Head of caudate nucleus (tissue), 42 donors: ENCODE data around the gene GPC6.

ENCODE experiments used
- DNase-seq, 42 donors: peaks; one replicate each; pipeline versions ENCODE4 v3.0.0 to v3.0.0-alpha.2; 2020 to 2021; ENCODE audit warnings: mixed read lengths in 7 of 42
- intact Hi-C: fragments of 100-400 bp; cut with DNase I; formaldehyde crosslinking; loops from one replicate; pipeline ENCODE4 v1.15.0; 2022

Gene GPC6

DNA sequence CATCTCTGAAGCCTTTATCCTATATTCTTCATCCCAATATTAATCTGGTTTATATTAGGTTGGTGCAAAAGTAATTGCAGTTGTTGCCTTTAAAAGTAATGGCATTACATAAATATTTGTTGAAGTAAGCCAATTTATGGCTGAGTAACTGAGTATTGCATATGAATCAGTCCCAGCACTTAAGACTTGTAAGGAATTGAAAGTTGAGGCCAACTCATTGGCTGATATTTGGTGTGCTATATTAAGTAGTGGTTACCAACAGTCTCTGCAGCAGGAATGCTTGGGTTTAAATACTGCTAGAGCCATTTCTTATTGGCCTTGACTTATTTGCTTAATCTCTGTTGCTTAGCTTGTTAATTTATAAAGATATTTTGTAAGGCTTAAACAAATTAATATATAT is 460.7 kb downstream of the GPC6 start:
- intact Hi-C loops: no loop called here
- no peak for DNase-seq

DNA sequence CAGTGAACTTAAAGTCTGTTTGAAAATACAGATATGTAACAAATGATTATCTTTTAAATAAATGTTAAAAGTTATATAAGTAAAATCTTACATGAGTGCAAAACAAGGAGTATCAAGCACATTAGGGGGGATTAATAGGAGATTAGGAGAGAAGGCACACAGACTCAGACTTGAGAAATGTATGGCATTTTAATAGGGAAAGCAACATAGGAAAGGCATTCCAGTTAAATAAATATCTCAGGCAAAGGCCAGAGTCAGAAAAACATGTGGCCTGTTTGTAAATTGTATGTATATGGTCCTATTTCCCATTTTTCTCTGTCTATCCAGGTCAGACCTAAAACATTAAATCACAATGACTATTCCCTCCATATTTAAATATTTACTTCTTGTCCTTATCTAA is 462.7 kb downstream of the GPC6 start:
- DNase-seq: no peak
- intact Hi-C loops: no loop called here

GRCh38 chr13:93690139-93690538 is 463.5 kb downstream of the GPC6 start:
- no peak for DNase-seq
- intact Hi-C loops: no loop called here

GRCh38 chr13:93698016-93698613 is 471.5 kb downstream of the GPC6 start:
- intact Hi-C loops: no loop called here

GRCh38 chr13:93700115-93700514 is 473.5 kb downstream of the GPC6 start:
- no peak for DNase-seq
- intact Hi-C loops: no loop called here

More at GRCh38 chr13:93698016-93698613, 471.5 kb downstream of the GPC6 start:
- DNase-seq: no peak

- intact Hi-C loops: no loop called here
- DNase-seq: no peak
Measured at GRCh38 chr13:93708308-93709075, 481.9 kb downstream of the GPC6 start.

DNA sequence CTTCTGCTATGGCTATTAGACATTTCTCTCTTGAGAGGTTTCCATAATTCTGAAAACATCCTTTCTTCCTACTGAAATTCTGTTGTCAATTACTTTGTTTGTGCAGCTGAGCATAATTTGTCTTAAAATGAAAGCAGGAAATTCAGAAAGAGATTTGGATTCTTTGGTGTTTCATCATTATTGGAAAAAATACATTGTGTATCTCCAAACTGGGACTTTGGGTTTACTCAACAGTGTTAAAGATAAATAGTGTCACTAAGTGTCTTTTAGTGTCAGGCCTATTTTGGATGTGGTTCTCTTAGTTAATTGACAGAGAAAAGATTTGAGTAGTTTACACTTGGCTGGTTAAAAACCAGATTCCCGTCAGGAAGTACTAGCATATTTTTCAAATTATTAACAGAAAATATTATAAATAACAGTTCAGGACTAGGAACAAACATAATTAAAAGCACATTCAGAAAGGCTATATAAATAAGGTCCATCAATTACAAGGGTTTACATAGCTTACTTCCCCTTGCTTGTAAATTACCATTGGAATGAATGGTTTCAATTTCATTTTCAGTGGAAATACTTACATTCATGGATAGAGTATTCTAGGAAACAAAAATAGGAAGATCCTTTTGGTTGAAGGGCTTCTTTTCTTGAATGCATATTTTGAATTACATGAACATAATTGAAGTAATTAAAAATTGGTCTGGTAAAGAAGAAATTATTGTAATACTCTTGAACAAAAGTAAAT is 483.1 kb downstream of the GPC6 start:
- DNase-seq: no peak
- intact Hi-C loops: no loop called here

- DNase-seq: no peak
- intact Hi-C loops: no loop called here
Measured at GRCh38 chr13:93714171-93714570, 487.6 kb downstream of the GPC6 start.

DNA sequence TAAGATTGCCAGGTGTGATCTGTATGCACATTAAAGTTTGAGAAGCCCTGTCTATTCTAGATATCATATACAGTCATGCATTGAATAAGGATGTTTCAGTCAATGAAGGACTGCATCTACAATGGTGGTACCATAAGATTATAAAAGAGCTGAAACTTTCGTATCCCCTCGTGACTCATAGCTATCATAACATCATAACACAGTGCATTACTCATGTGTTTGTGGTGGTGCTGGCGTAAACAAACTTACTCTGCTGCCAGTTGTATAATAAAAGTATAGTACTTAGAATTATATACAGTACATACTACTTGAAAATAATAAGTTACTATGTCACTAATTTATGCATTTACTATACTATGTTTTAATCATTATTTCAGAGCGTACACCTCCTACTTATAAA is 489.3 kb downstream of the GPC6 start:
- DNase-seq: no peak
- intact Hi-C loops: no loop called here

DNA sequence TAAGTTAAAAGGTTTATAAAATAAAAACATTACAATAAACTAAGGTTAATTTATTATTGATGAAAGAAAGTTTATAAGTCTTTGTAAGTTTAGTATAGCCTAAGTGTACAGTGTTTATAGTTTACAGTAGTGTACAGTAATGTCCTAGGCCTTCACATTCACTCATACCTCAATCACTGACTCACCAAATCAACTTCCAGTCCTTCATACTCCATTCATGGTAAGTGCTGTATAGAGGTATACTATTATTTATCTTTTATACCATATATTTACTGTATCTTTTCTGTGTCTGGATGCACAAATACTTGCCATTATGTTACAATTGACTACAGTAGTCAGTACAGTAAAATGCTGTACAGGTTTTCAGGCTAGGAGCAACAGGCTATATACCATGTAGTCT is 490.0 kb downstream of the GPC6 start:
- intact Hi-C loops: no loop called here
- DNase-seq: no peak

- intact Hi-C loops: no loop called here
- no peak for DNase-seq
Measured at GRCh38 chr13:93721483-93721882, 494.9 kb downstream of the GPC6 start.

GRCh38 chr13:93723316-93723715 is 496.7 kb downstream of the GPC6 start:
- intact Hi-C loops: no loop called here
- no peak for DNase-seq

- DNase-seq: no peak
- intact Hi-C loops: no loop called here
Measured at GRCh38 chr13:93724187-93724586, 497.6 kb downstream of the GPC6 start.

GRCh38 chr13:93726173-93726957 is 499.8 kb downstream of the GPC6 start:
- DNase-seq: no peak
- intact Hi-C loops: no loop called here

DNA sequence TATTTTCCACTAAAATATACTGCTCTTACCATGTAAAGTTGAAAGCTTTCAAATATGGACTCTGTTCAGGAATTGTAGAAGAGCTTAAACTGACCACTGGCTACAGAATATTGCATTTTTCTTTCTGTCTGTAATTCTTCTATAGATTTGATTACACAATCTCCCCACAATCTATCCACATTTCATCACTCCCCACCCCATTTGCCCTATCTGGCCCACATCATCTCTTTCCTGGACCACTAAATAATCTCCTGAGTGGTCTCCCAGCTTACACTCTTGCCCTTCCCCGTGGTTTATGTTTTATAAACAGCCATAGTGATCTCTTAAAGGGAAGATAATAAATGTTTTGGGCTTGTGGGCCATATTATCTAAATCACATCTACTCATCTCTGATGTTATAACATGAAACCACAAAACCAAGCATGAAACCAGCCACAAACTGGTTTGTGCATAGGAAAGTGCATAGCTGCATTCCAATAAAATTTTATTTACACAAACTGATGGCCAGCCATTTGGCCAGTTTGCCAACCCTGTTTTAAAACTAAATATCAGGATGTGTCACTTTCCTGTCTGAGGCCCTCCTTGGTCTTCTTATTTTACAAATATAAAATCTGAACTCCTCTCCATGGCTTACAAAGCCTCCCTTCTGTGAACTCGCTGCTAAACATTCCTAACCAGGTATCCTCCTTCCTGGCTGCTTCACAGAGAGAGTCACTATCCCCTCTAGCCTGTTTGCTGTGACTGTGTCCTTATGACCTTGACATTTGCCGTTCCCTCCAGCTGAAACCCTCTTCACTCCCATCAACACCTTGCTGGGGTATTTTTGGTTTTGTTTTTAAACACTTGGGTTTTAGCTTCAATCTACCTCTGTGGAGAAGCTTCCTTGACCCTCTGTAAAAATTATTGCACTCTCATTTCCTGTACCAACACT is 500.9 kb downstream of the GPC6 start:
- intact Hi-C loops: no loop called here
- DNase-seq: no peak

DNA sequence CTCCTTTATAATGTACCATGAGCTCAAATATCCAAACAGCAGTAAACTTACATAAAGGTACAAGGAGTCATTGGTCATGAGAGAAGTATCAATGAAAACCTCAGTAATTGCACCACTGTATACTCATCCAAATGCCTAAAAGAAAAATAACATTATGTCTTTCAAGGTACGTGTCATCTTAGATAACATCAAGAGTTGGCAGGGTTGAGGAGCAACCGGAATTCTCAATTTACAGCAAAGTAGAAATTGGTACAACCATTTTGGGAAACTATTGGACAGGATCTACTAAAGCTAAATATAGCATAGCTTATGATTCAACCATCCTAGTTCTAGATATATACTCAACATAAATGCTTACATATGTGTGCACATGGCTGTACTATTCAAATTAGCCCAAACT is 502.8 kb downstream of the GPC6 start:
- DNase-seq: no peak
- intact Hi-C loops: no loop called here

DNA sequence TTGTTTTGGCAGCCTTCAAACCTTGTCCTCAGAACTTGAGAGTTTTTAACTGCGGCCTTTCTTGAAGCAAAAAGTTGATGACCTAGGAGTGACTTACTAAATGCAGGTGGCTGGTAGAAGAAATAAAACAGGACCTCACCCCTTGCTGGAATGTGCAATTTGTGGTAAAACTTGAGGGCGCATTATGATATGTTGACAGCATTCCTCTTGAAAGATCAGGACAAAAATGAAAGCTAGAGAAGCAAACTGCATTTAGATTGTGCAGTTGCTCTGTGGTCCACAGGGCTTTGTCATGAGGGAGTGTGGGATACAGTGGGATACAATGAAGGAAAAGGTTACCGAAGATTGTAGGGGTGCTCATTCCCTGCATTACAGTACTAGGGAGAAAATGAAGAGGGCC is 504.2 kb downstream of the GPC6 start:
- intact Hi-C loops: no loop called here
- no peak for DNase-seq

DNA sequence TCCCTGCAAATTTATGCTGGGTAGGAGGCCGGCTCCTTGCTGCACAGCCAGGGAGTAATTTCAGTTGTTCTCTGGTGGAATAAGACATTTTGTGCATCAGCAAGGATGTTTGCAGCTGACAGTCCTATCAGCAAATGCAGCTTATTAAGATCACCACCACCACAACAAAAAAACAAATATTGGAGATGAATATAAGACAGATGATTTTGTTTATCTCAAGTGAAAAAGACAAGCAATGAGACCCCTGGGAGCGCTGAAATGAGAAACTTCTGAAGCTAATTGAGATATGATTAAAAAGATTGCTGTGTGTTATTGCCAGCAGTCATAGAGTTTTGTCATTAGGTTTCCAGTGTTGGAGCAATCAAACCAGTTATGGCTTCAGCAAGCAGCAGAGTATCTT is 505.6 kb downstream of the GPC6 start:
- no peak for DNase-seq
- intact Hi-C loops: no loop called here

DNA sequence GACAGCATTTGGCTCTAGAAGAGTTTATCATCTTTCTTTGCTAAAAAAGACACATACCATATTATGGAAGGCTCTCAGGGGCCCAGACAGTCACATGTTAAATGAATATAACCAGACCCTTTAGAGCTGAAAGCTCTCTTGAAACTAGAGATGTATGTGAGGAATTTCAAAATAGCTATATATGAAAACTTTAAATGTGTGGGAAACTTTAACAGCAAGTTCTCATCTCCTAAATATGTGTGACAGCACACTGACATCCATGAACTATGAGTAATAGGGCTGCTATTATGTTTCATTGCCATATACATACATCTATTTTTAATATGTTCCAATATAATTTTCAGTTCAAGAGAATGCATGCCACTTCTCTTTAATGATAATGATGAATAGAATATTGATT is 509.5 kb downstream of the GPC6 start:
- intact Hi-C loops: no loop called here
- no peak for DNase-seq
